ENCODE data around the gene SMAD5. TPM values are rescaled to one million over a fixed set of nuclear protein-coding genes. Genes with fewer than 3 reads are reported as not detected.

SMAD5 gene
- total and polyA plus RNA-seq, 2 of the 4 experiments (the other 2 are of a cell fraction): 37.4 to 101 TPM

DNA sequence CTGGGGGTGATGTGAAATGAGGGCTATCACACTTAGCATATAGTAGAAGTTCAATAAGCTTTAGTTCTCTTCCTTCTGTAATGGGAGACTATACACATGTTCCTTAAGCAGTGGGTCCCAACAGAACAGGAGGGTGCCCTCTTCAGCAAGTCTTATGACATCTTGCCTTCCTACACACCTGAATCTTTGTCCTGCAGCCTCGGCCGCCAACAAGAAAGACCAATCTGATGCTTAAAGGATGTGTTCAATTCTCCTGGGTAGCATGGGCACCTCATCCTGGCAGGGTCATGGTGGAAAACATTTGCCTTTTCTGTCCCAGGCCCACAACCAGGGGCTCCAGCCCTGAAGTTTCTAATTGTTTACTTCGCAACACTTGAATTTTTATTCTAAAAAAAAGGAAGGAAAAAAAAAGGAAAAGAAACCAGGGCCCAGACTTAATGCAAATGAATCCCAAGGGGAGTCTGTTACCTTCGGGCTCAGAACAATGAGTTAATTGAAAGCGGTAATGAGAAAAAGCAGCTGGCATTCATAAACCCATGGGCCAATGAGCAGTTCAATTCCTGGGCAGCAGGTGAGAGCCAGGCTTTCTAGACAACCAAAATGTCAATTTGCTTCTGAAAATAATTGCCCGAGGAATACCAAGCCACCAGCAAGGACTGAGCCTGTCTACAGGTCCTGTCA is 26.2 kb upstream of the SMAD5 start:
- H3K79me1 ChIP-seq (ENCODE audit: low read depth in 1 of 2, low read length in 2 of 2): no peaks in the 10 kb centered on the region
- H4K20me1 ChIP-seq (ENCODE audit: insufficient read depth, low read length): no peaks in the 10 kb centered on the region
- no peak overlapping the region for H3K56ac ChIP-seq (ENCODE audit: extremely low read depth, insufficient read depth, low read length)
- POLR2A ChIA-PET (ENCODE audit: unreplicated experiment): no interaction called here
- no peaks in the 10 kb centered on the region for H3K36me3 ChIP-seq (ENCODE audit: control insufficient read depth, insufficient read depth, low read length)
- BruUV-seq (replicated peaks): no TSS peak
- no peak overlapping the region for H2BK15ac ChIP-seq (ENCODE audit: low read depth, low read length)
- DNase-seq (no peak), ATAC-seq (ENCODE audit: low read depth) (no peak)
- H3K27ac ChIP-seq (ENCODE audit: insufficient read depth, low read length): no peak overlapping the region
- H3K14ac ChIP-seq (replicated peaks; ENCODE audit: low read depth, low read length): no peak overlapping the region
- no peak overlapping the region for H3K23ac ChIP-seq (ENCODE audit: low read depth, low read length)
- H3K4me3 ChIP-seq (ENCODE audit: insufficient read depth, low read depth, low read length): no peak overlapping the region
- TF ChIP-seq SMC3 (IDR thresholded peaks at IDR 0.05; ENCODE audit: low read depth, low read length) (no peak), NFE2L2 (IDR thresholded peaks at IDR 0.05; ENCODE audit: low read depth, low read length) (no peak), RCOR1 (IDR thresholded peaks at IDR 0.05; ENCODE audit: insufficient replicate concordance, low read length) (no peak), POLR2A (IDR thresholded peaks at IDR 0.05; ENCODE audit: low read depth, low read length) (no peak), MAZ (IDR thresholded peaks at IDR 0.05; ENCODE audit: borderline replicate concordance, low read depth, low read length) (no peak), MXI1 (IDR thresholded peaks at IDR 0.05; ENCODE audit: borderline replicate concordance, low read depth, low read length) (no peak), CHD1 (IDR thresholded peaks at IDR 0.05; ENCODE audit: low read depth, low read length) (no peak), BHLHE40 (IDR thresholded peaks at IDR 0.05; ENCODE audit: low read depth, low read length) (no peak), MAFK (IDR thresholded peaks at IDR 0.05; ENCODE audit: low read depth, low read length) (no peak), RFX5 (IDR thresholded peaks at IDR 0.05; ENCODE audit: low read depth, low read length) (no peak)
- TF ChIP-seq, protein P1, sequence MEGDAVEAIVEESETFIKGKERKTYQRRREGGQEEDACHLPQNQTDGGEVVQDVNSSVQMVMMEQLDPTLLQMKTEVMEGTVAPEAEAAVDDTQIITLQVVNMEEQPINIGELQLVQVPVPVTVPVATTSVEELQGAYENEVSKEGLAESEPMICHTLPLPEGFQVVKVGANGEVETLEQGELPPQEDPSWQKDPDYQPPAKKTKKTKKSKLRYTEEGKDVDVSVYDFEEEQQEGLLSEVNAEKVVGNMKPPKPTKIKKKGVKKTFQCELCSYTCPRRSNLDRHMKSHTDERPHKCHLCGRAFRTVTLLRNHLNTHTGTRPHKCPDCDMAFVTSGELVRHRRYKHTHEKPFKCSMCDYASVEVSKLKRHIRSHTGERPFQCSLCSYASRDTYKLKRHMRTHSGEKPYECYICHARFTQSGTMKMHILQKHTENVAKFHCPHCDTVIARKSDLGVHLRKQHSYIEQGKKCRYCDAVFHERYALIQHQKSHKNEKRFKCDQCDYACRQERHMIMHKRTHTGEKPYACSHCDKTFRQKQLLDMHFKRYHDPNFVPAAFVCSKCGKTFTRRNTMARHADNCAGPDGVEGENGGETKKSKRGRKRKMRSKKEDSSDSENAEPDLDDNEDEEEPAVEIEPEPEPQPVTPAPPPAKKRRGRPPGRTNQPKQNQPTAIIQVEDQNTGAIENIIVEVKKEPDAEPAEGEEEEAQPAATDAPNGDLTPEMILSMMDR (conservative IDR thresholded peaks at IDR 0.05; ENCODE audit: low read depth, low read length): no peak
- TF ChIP-seq, protein P2, sequence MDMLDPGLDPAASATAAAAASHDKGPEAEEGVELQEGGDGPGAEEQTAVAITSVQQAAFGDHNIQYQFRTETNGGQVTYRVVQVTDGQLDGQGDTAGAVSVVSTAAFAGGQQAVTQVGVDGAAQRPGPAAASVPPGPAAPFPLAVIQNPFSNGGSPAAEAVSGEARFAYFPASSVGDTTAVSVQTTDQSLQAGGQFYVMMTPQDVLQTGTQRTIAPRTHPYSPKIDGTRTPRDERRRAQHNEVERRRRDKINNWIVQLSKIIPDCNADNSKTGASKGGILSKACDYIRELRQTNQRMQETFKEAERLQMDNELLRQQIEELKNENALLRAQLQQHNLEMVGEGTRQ (IDR thresholded peaks at IDR 0.05; ENCODE audit: low read depth, low read length): no peak
- H2AK5ac ChIP-seq (ENCODE audit: low read depth, low read length): no peak overlapping the region
- no peaks in the 10 kb centered on the region for H3K4me1 ChIP-seq (ENCODE audit: control insufficient read depth, insufficient read depth, low read length)
- no peak overlapping the region for H4K91ac ChIP-seq (ENCODE audit: insufficient read depth, low read depth, low read length)
- no peak overlapping the region for H3K4ac ChIP-seq (ENCODE audit: low read depth, low read length)
- no peak overlapping the region for H2AFZ ChIP-seq (replicated peaks; ENCODE audit: low read length, poor library complexity)
- CTCF ChIA-PET: no interaction called here
- H2BK120ac ChIP-seq (ENCODE audit: low read depth, low read length): no peak overlapping the region
- no peaks in the 10 kb centered on the region for H3K9me3 ChIP-seq (ENCODE audit: control insufficient read depth, insufficient read depth, low read length)
- H3K18ac ChIP-seq (ENCODE audit: low read depth, low read length): no peak overlapping the region
- 80% methylated on average over 5 of the region's 6 CpGs; no CpG with 5 or more reads in 1 of the 2 experiments for WGBS, 2 experiments (ENCODE audit: extremely low coverage in 2 of 2, insufficient read length in 1 of 2)
- intact Hi-C loops (cut with micrococcal nuclease) (no loop called here), dilution Hi-C loops (cut with HindIII; ENCODE audit: low sequenced_read_pairs, unreplicated experiment) (no loop called here), in situ Hi-C loops (cut with MboI; ENCODE audit: low sequenced_read_pairs) (loop anchor here (25.0 kb wide), 1 partner anchor 444 kb away; no protein-coding TSS in a partner anchor)
- no peak overlapping the region for H2BK5ac ChIP-seq (ENCODE audit: low read depth, low read length, poor library complexity, severe bottlenecking)
- H4K8ac ChIP-seq (ENCODE audit: low read depth in 2 of 2, low read length in 2 of 2): no peak overlapping the region
- no peaks in the 10 kb centered on the region; the same call in 1 of the 2 replicates for H3K9me1 ChIP-seq (ENCODE audit: insufficient read depth, low read length)
- H3K27me3 ChIP-seq (ENCODE audit: control insufficient read depth, insufficient read depth, low read length): peaks cover 24% of the 10 kb centered on the region
- no peak overlapping the region for H3K4me2 ChIP-seq (ENCODE audit: low read depth, low read length)
- no peak overlapping the region for H2AK9ac ChIP-seq (replicated peaks; ENCODE audit: low read depth, low read length, poor library complexity)
- H4K5ac ChIP-seq (ENCODE audit: low read depth, low read length): no peak overlapping the region
- no peak overlapping the region for H2BK20ac ChIP-seq (ENCODE audit: low read depth, low read length)
- no peak overlapping the region for H3K9ac ChIP-seq (ENCODE audit: low read depth, low read length)
